ENCODE measurements around the gene RWDD4. TPM values are rescaled to one million over a fixed set of nuclear protein-coding genes. Genes with fewer than 3 reads are reported as not detected.

RWDD4 gene
- total RNA-seq, 2 donors from 2014 or later, result 20.3 to 23.7 TPM

DNA sequence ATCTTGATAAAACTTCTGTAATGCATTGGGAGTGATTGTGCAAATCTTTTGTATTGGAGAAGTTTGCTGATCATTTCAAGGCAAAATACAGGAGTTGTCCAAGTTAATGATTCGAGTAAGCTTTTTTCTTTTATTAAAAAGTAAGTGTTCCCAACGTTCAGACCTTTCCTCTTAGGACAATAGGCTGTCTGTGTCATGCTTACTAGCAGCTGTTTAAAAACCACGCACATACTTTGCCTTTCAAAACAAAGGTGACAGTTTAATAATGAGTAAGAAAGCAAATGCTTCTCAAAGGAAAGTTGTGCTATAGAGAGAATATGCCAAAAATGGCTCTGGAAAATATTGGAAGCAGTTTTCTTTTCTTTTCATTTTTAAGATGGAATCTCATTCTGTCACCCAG lies 11.3 kb upstream of the RWDD4 start:
- H3K27me3 ChIP-seq (ENCODE audit: control insufficient read depth, insufficient read depth, low read length, poor library complexity, severe bottlenecking), result no peaks in the 10 kb centered on the region
- no peaks in the 10 kb centered on the region for H3K4me1 Mint-ChIP-seq
- H3K4me3 ChIP-seq (ENCODE audit: low read length), result no peak overlapping the region
- no peaks in the 10 kb centered on the region for H3K9me3 ChIP-seq (ENCODE audit: control insufficient read depth, low read length)
- TF ChIP-seq, protein P1, sequence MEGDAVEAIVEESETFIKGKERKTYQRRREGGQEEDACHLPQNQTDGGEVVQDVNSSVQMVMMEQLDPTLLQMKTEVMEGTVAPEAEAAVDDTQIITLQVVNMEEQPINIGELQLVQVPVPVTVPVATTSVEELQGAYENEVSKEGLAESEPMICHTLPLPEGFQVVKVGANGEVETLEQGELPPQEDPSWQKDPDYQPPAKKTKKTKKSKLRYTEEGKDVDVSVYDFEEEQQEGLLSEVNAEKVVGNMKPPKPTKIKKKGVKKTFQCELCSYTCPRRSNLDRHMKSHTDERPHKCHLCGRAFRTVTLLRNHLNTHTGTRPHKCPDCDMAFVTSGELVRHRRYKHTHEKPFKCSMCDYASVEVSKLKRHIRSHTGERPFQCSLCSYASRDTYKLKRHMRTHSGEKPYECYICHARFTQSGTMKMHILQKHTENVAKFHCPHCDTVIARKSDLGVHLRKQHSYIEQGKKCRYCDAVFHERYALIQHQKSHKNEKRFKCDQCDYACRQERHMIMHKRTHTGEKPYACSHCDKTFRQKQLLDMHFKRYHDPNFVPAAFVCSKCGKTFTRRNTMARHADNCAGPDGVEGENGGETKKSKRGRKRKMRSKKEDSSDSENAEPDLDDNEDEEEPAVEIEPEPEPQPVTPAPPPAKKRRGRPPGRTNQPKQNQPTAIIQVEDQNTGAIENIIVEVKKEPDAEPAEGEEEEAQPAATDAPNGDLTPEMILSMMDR (conservative IDR thresholded peaks at IDR 0.05), result no peak
- H3K27ac ChIP-seq (ENCODE audit: low read depth, low read length), result no peak overlapping the region
- H3K36me3 ChIP-seq (ENCODE audit: control insufficient read depth, insufficient read depth, low read length), result peaks cover 78% of the 10 kb centered on the region
- H3K27me3 Mint-ChIP-seq (ENCODE audit: insufficient read depth), result no peaks in the 10 kb centered on the region
- H3K4me3 Mint-ChIP-seq, result no peak overlapping the region
- H3K4me1 ChIP-seq (ENCODE audit: control insufficient read depth, insufficient read depth, low read length), result no peaks in the 10 kb centered on the region
- WGBS, 2 experiments (ENCODE audit: insufficient coverage in 1 of 2, insufficient read length in 1 of 2), result 97 to 100% methylated on average over 1 to 3 of the region's 3 CpGs
- no peak for DNase-seq
- no peak overlapping the region for H3K9ac ChIP-seq (ENCODE audit: extremely low read depth, low read length, poor library complexity, severe bottlenecking)
- H3K36me3 Mint-ChIP-seq (ENCODE audit: low read depth), result peaks cover 58% of the 10 kb centered on the region
- no peak overlapping the region for H3K27ac Mint-ChIP-seq
- H3K9me3 Mint-ChIP-seq, result no peaks in the 10 kb centered on the region

GRCh38 chr4:183666088-183666487 lies 7.1 kb upstream of the RWDD4 start:
- H3K36me3 ChIP-seq (ENCODE audit: control insufficient read depth, insufficient read depth, low read length), result peaks cover 61% of the 10 kb centered on the region
- no peaks in the 10 kb centered on the region for H3K27me3 ChIP-seq (ENCODE audit: control insufficient read depth, insufficient read depth, low read length, poor library complexity, severe bottlenecking)
- TF ChIP-seq, protein P1 (conservative IDR thresholded peaks at IDR 0.05), result no peak
- no peak overlapping the region for H3K9ac ChIP-seq (ENCODE audit: extremely low read depth, low read length, poor library complexity, severe bottlenecking)
- H3K27ac Mint-ChIP-seq, result peak overlapping the region; percentile 26
- no peak overlapping the region for H3K4me3 ChIP-seq (ENCODE audit: low read length)
- no peak overlapping the region for H3K27ac ChIP-seq (ENCODE audit: low read depth, low read length)
- no peaks in the 10 kb centered on the region for H3K27me3 Mint-ChIP-seq (ENCODE audit: insufficient read depth)
- no peak for DNase-seq
- H3K4me1 Mint-ChIP-seq, result no peaks in the 10 kb centered on the region
- H3K4me1 ChIP-seq (ENCODE audit: control insufficient read depth, insufficient read depth, low read length), result no peaks in the 10 kb centered on the region
- no peak overlapping the region for H3K4me3 Mint-ChIP-seq
- H3K36me3 Mint-ChIP-seq (ENCODE audit: low read depth), result peaks cover 47% of the 10 kb centered on the region
- 91 to 100% methylated on average over 1 of the region's 1 CpG for WGBS, 2 experiments (ENCODE audit: insufficient coverage in 1 of 2, insufficient read length in 1 of 2)
- H3K9me3 Mint-ChIP-seq, result no peaks in the 10 kb centered on the region
- no peaks in the 10 kb centered on the region for H3K9me3 ChIP-seq (ENCODE audit: control insufficient read depth, low read length)

- peaks cover 18% of the 10 kb centered on the region for H3K36me3 Mint-ChIP-seq (ENCODE audit: low read depth)
Measured at GRCh38 chr4:183659872-183660242, 872 bp upstream of the RWDD4 start.

More at GRCh38 chr4:183659872-183660242, 872 bp upstream of the RWDD4 start:
- H3K9me3 Mint-ChIP-seq, result no peaks in the 10 kb centered on the region
- peak overlapping the region; percentile 86 for H3K4me3 Mint-ChIP-seq
- Histone ChIP-seq H3K4me1 (ENCODE audit: control insufficient read depth, insufficient read depth, low read length) (no peaks in the 10 kb centered on the region), H3K27me3 (ENCODE audit: control insufficient read depth, insufficient read depth, low read length, poor library complexity, severe bottlenecking) (no peaks in the 10 kb centered on the region), H3K36me3 (ENCODE audit: control insufficient read depth, insufficient read depth, low read length) (peaks cover 16% of the 10 kb centered on the region), H3K4me3 (ENCODE audit: low read length) (peak overlapping the region; percentile 92), H3K9ac (ENCODE audit: extremely low read depth, low read length, poor library complexity, severe bottlenecking) (peak overlapping the region; percentile 78), H3K27ac (ENCODE audit: low read depth, low read length) (peak overlapping the region; percentile 88), H3K9me3 (ENCODE audit: control insufficient read depth, low read length) (no peaks in the 10 kb centered on the region)
- H3K27ac Mint-ChIP-seq, result peak overlapping the region; percentile 93
- TF ChIP-seq, protein P1 (conservative IDR thresholded peaks at IDR 0.05), result no peak
- DNase-seq, result no peak
- H3K27me3 Mint-ChIP-seq (ENCODE audit: insufficient read depth), result no peaks in the 10 kb centered on the region
- H3K4me1 Mint-ChIP-seq, result peaks cover 17% of the 10 kb centered on the region
- WGBS, 2 experiments (ENCODE audit: insufficient coverage in 1 of 2, insufficient read length in 1 of 2), result 17 to 22% methylated on average over 9 to 10 of the region's 10 CpGs

All from endodermal cell (in vitro differentiated cells).